HG03045 (cell line): ENCODE data around the gene ZNF264.
"Not testable (repeated sequence)": the region's sequence is repeated elsewhere in the genome, so short reads cannot be mapped to it uniquely, and the experiment has no call there.

Experiments used
- ATAC-seq: cut with Tn5 transposase; IDR thresholded peaks from one replicate; pipeline ENCODE4 v1.9.1; 2021; ENCODE audit warnings: mild to moderate bottlenecking, moderate library complexity; ENCODE audit not compliant: unreplicated experiment

ZNF264 gene

DNA sequence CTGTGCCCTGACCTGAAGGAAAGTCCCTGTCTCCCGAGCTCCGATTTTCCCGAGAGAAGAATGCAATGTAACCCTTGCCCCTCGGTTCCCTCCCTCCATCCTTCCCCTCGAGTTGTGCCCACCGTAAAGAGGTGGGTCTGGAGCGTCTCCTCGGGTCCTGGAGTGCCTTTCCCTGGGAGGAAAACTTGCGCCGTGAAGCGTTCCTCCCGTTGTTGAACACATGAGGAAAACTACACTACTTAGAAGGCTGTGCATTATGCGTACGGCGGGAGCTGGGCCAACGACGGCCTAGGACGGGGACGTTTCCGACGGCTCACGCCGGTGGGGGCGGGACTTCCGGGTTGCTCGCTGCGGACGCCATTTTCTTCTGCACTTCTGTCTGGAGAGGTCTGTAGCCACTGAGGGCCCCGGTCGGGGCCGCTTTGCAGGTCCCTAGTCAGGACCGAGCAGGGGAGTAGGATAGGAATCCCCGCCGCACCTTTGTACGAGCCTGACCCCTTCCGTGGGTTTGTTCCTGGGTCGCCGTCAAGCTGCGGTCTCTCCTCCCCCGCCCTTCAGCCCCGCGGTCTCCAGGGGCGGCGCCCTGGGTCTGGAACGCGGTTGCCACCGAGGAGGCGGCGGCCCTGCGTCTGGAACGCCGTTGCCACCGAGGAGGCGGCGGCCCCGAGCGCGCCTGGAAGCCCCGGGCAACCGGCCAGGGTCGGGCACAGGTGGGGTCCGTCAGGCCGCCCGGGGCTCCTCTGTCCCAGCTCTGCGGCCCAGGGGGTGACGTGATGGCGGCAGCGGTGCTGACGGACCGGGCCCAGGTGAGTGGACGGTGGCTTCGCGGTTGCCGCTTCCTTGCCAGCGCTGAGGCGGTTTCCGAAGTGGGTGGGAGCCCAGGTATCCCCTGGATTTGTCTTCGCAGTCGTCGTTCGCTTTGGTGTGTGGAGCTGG lies at the start of gene ZNF264:
Gene ZNF264 (plus strand): TSS at position 360 of the 936 bp plus-strand sequence. CDS start 414 bp downstream, at position 774.
- ATAC-seq = peak; percentile 91

DNA sequence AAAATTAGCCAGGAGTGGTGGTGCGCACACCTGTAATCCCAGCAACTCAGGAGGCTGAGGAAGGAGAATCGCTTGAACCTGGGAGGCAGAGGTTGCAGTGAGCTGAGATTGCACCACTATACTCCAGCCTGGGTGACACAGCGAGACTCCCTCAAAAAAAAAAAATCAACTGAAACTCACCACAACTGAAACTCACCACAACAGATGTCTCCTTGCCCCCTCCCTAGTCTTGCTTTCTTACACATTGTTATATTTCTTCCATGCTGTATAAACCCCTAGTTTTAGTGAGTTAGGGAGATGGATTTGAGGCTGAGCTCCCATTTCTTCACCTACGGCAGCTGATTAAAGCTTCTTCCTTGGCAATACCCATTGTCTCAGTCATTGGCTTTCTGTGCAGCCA lies 49.6 kb upstream of the ZNF264 start:
- no peak for ATAC-seq

DNA sequence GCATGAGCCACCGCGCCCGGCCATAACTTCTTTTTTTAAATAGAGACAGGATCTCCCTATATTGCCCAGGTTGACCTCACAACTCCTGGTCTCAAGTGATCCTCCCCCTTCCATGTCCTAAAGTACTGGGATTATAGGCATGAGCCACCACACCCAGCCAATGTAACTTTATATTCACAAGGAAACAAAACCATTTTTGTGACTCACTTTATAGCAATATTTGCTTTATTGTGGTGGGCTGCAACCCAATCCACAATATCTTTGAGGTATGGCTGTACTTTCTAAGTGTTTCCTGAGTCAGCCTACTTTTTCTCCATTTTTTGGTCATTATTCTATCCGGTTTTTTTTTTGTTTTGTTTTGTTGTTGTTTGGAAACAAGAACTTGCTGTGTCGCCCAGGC lies 38.4 kb upstream of the ZNF264 start:
- ATAC-seq = no peak

DNA sequence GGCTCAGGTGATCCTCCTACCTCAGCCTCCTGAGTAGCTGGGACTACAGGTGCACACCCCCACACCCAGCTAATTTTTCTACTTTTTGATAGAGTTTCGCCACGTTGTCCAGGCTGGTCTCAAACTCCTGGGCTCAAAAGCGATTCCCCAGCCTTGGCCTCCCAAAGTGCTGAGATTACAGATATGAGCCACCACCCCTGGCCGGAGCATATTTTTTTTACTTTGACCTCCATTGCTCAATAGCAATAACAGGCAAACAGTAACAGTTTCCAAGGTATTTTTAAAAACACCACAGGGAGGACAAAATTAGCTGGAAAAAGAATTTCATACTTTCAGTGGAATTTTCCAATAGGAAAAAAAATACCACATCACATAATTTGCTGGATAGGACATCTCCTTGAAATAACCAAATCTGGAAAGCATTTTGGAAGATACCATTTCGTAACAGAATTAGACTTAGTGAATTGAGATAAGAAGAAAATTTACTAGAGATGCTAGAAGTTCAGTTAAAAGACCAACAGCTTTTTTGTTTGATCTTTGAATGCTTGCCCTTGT lies 29.2 kb upstream of the ZNF264 start:
- no peak for ATAC-seq

DNA sequence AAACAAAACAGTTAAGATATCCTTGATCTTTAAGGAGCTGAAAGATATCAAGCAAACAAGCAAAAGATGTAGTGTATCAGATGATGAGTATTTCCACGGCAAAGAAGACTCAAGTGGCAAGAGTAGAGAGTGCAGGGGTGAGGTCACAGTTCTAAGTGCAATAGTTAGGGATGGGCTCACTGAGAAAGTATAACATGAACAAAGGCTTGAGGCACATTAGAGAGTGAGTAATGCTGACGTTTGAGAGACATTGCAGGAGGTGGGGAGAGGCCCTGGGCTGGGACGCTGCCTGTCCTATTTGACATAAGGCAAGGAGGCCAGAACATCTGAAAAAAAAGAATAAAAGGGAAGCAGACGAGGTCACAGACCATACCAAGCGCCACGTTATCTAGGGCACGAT lies 25.5 kb upstream of the ZNF264 start:
- ATAC-seq = no peak

DNA sequence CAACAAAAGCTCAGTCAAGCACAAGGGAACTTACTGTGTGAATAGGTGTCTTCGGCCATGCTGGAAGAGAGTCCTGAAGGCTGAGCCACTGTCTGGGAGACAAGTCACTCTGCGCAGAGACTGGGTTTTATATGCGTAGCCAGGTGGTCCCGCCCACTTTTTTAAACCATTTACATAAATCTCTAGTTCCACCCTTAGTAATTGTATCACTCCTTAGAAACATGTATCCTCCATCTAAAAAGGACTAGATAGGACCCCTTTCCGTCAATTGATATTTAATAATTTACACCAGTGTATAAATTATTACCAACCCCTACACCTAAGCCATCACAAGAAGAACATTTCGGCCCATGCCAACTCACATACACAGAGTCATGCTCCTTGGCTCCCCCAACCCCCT lies 23.9 kb upstream of the ZNF264 start, which contains the start of gene DUXA:
Gene DUXA (minus strand): TSS at position 101 of the 400 bp plus-strand sequence. CDS start 42 bp downstream, at position 59.
- ATAC-seq = no peak

DNA sequence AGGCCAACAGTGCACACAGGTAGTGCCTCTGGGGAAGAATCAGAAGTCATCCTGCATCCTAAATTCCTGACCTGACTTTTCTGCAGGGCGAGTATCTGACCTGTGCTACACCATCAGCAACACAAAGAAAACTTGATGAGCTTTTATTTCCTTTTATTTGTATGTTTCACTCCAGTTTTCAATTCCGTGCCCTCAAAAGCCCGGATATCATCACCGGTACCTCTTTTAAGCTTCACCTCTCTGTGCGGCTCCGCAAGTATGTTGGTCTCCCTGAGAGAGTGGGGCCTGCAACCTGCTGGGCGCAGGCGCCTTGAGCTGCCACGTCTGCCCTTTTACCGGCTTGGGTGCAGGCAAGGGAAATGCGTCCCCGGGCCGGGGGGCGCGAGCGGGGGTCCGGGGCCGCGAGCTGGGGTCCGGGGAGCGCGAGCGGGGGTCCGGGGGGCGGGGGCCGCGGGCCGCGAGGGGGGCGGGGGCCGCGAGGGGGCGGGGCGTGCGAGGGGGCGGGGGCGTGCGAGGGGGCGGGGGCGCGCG lies 19.7 kb upstream of the ZNF264 start:
- no peak for ATAC-seq

DNA sequence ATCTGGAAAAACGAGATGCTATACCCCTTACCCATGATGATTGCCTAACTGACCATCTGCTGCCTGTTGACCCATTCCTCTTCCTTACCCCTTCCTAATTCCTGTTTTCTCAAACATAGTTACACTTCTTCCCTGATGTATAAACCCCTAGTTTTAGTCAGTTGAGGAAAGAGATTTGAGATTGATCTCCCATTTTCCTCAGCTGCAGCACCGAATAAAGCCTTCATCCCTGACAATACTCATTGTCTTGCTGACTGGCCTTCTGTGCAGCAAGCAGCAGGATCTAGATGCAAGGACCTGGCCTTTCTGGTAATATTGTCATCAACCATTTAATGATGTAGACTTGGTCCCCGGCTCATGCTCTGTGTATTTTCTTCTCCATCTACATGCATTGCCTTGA lies 999 bp upstream of the ZNF264 start:
- ATAC-seq = no peak

DNA sequence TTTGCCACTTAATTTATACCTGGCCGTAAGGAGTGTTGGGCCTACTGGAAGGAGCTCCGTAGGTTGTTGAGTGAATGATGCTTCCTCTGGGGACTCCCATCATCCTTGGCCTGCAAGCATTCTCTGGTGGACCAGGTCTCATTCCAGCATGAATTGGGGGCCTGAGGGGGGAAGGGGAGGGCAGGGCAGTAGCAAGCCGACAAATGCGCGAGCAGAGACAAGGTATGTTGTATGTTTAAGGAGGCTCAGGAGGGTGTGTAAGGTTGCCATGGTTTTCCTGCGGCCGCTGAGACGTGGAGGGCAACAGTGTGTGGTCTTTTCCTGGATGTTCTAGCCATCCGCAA lies 749 bp downstream of the ZNF264 start:
- ATAC-seq = no peak

DNA sequence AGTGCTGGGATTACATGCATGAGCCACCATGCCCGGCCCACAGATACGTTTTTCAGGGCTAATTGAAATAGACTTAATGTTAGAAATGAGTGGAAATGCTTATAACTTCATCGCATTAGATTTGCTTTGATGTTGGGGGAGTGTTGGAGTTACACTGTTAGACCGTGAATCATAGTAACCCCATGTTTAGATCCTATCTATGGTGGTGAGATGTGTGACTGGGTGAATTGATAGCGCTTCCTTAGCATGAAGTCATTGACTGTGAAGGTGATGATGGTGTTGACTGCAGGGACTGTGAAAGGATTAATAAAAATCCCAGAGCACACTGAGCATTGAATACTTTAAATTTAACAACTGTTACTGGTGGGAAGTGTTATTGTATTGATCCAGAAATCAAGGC lies 1.7 kb downstream of the ZNF264 start:
- ATAC-seq = no peak

DNA sequence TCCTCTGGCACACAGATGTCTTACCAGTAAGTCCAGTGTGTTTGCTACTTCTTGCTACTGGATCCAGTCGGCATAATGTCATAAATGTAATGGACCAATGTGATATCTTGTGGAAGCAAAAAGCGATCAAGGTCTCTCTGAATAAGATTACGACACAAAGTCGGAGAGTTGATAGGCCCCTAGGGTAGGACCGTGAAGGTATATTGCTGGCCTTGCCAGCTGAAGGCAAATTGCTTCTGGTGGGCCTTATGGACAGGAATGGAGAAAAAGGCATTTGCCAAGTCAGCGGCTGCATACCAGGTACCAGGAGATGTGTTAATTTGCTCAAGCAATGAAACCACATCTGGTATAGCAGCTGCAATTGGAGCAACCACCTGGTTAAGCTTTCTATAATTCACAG lies 6.6 kb downstream of the ZNF264 start:
- ATAC-seq = not testable (repeated sequence)

DNA sequence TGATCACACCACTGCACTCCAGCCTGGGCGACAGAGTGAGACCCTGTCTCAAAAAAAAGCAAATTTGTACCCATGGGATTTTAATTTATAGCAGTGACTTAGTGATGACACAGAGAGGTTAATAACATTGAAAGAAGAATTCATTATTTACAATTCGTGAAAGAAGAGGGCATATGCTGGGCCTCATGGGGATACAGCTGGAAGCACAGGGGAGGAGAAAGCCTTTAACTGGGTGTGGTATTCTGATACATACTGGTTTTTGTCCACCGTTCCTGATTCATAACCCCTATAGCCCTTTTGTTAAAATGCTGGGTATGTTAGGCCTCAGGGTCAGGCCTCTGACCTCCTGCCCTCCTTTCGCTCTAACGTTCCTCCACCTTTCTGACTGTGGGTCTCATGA lies 10.9 kb downstream of the ZNF264 start:
- no peak for ATAC-seq

DNA sequence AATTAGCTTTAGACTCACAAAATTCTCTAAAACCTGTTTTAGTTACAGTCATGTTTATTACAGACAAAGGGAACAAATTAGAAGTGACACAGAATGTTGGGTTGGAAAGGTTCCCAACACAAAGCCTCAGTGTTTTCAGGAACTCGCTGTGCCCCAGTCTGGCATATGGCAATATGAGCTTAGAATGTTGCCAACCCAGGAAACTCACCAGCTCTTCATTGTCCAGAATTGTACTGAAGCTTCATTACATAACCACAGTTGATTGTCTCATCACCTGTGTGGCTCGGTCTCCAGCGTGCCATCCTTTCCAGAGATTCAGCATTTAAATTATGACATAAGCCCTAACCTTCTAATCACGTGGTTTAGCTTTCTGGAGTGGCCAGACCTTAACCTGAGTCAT lies 19.1 kb downstream of the ZNF264 start:
- no peak for ATAC-seq

DNA sequence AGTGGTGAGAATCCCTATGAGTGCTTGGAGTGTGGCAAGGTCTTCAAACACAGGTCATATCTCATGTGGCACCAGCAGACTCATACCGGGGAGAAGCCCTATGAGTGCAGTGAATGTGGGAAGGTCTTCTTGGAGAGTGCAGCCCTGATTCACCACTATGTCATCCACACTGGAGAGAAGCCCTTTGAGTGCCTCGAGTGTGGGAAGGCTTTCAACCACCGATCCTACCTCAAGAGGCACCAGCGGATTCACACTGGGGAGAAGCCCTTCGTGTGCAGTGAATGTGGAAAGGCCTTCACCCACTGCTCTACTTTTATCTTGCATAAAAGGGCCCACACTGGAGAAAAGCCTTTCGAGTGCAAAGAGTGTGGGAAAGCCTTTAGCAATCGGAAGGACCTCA lies 20.8 kb downstream of the ZNF264 start:
- no peak for ATAC-seq

DNA sequence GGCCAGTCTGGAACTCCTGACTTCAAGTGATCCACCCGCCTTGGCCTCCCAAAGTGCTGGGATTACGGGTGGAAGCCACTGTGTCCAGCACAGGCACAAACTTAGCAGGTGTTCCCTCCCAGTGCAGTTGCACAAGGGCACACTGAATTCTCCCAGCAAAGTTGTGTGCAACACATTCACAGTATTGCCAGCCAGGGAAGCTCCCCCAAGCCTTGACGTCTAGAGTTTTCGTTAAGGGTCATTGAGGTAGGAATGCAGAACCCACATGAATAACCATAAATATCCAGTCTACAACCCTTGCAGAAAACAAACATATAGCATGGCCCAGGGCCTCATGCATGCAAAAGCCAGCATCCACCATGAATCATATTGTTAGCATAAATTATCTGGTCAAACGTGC lies 36.2 kb downstream of the ZNF264 start:
- no peak for ATAC-seq

DNA sequence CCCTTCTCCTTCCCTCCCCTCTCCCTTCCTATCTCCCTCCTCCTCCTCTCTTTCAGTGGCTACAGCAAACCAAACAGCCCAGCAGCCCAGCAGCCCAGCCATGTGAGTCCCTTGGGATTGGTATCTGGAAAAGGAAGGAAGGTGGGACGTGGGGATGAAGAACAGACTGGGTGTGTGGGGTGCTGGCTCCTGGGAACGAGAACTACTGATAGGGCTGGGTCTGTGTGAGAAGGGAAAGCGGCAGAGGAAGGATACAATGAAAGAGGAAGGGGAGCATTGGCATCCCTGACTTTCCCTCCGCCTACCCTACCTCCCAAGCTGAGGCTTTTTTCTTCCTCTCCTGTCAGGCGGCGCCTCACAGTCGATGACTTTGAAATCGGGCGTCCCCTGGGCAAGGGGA lies 40.4 kb downstream of the ZNF264 start:
- ATAC-seq = no peak

DNA sequence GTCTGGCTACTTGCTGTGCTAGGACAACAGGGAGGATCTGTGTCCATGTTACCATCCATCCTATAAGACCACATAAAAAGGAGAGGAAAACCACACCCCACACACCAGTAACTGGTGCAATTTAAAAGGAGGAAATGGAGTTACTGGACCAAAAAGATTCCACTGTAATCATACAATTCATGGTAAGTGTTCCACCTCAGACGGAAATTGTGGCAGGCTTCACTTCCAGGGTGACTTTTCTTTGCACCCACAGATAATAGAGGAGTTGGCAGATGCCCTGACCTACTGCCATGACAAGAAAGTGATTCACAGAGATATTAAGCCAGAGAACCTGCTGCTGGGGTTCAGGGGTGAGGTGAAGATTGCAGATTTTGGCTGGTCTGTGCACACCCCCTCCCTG lies 41.9 kb downstream of the ZNF264 start:
- no peak for ATAC-seq

DNA sequence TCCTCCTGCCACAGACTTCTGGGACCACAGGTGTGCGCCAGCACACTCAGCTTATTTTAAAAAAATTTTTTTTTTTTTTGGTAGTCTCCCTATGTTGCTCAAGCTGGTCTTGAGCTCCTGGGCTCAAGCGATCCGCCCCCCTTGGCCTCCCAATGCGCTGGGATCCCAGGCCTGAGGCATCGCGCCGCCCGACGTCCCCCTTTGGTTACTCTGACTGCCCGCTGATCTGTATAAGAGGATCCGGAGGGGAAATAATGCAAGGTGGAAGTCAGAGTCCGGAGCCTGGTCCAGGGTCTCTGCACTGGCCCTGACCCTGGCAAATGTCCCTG lies 48.6 kb downstream of the ZNF264 start:
- ATAC-seq = peak; percentile 3

DNA sequence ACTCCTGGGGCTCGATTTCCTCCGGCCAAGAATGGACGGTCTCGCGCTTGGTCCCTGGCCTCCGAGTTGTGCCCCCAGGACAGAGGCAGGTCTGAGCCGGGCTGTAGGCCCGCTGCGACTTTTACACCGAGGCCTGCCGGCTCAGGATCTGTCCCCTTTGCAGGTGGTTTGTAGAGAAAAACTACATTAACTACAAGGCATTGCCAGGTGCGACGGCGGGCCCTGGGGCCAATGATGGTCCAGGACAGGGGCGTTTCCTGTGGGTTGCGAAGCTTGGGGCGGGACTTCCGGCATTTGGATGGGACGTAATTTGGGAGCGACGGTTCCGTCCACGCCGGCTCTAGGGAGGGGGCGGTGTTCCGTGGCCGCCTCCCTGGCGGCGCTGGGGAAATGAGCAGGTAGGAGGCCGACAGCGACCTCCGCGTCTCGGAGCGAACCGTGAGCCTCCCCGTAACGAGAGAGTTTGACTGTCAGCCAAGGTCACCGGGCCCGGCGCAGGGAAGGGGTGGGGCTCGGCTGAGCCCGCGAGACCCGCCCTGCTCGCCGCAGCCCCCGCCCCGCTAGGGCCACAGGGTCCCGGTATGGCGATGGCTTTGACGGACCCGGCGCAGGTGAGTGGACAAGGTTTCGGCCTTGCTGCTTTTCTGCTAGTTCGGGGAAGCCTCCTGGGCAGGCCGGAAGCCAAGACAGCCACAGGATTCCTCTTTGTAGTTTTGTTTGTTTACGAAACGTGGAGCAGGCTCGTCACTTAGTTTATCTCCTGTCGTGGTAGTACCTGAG lies 49.2 kb downstream of the ZNF264 start, which contains the start of gene ZNF805:
Gene ZNF805 (plus strand): TSS at position 322 of the 780 bp plus-strand sequence. CDS start 260 bp downstream, at position 582.
- ATAC-seq = peak; percentile 92

DNA sequence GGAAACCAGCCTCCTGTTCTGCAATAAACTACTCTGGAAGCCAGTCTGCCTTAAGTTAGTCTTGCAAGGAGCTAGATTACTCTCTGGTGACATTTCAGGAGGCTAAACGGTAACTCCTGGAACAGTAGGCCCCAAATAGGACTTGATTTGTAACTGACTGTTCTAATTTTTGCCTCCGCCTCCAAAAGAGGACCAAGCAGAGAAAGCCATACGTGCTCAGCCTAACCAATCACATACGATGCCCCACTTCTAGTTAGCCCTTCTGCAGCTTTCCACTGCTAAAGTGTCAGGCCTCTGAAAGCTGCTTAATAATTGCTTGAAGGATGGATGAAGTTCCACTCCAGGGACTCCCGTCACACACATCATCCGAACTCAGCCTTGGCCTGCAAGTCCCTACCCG lies 49.9 kb downstream of the ZNF264 start:
- ATAC-seq = no peak

DNA sequence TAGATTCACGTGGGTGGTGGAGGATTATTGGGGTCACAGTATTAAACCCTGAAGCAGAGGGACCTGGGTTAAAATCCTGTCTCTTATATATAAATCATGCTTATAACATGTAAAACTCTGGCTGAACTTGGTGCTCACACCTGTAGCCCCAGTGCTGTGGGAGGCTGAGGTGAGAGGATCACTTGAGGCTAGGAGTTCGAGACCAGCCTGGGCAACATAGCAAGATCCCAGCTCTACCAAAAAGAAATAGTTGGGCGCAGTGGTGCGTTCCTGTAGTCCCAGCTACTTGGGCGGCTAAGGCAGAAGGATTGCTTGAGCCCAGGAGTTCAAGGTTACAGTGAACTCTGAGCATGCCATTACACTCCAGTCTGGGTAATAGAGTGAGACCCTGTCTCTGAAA lies 51.5 kb downstream of the ZNF264 start:
- ATAC-seq = no peak
